GM21825 (cell line): ENCODE data around the gene RASGRF2.

Source experiments
- ATAC-seq: cut with Tn5 transposase; IDR thresholded peaks from one replicate; pipeline ENCODE4 v1.9.1; 2021; ENCODE audit warnings: mild to moderate bottlenecking, moderate library complexity; ENCODE audit not compliant: unreplicated experiment

RASGRF2 gene

DNA sequence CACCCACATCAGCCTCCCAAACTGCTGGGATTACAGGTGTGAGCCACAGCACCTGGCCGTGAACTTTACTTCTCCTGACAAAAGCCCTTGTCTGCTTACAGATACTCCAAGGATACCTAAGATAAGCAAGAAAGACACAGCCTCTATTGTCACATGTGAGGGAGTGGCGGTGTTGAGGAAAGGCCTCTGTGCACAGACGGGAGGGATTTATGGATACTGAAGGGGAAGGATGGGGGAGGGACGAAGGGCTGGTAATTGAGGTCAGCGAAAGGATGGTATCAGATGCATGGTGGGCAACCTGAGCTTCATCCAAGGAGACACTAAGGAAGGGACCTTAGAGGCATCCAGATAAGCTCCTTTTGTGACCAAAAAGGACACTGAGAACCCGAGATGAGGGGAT, 206.3 kb downstream of the RASGRF2 start:
- no peak for ATAC-seq

DNA sequence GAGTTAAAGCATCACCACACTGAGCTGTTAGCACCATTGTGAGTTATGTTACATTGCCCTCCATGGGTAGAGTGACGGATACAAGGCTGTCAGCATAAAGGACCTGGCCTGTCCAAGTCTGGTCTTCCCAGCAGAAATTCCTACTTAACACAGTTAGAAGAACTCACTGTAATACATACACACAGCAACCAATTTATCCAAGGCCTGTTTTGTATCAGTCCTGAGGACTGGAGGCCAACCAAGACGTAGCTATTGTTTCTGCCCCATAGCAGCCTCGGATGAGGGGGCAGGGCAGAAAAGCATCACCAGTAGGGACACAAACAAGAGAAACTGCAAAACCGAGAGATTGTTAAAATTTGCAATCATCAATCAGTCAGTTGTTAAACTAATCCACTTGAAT, 206.9 kb downstream of the RASGRF2 start:
- no peak for ATAC-seq

DNA sequence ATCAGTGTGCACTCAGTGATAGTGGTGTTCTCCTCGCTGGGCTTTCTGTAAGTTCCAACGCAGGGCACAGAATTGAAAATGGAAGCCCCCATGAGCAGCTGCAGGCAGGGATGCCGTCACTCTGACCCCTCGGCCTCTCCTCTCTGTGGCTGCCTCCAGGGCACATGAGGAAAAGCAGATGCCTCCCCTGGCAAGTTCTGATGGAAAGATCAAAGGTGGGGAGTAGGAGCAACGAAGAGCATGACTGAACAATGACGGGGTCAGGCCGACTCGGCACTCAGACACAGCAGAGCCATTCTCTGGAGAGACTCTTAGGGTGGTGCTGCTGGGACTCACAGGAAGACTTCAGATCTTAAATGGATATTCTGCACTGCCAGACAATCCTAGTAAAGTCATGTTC, 207.4 kb downstream of the RASGRF2 start:
- no peak for ATAC-seq

DNA sequence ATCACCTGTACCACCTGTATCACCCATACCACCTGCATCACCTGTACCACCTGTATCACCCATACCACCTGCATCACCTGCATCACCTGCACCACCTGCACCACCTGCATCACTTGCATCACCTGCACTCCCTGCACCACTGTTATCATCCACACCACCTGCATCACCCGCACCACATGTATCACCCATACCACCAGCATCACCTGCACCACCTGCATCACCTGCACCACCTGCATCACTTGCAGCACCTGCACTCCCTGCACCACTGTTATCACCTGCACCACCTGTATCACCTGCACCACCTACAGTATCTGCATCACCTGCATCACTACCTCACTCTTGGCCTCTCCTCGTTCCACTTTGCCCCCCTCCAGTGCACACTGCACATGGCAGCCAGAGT, 209.8 kb downstream of the RASGRF2 start:
- no peak for ATAC-seq

DNA sequence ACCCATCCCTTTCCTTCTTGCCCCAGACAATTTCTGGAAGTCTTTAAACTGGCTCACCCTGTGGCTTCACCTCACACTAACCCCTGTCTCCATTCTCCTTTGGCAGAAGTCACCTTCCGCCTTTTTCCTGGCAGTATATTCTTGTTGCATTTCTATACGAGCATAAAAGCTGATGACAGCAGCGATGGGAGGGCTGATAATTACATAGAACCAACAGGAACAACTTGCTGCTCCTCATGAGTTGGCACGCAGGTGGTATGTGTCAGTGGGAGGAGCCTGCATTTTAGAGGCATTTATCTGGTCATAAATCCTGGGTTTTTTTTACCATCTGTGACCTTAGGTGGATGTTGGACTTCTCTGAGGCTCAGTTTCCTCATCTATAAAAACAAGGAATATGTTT, 211.6 kb downstream of the RASGRF2 start:
- ATAC-seq, result no peak

DNA sequence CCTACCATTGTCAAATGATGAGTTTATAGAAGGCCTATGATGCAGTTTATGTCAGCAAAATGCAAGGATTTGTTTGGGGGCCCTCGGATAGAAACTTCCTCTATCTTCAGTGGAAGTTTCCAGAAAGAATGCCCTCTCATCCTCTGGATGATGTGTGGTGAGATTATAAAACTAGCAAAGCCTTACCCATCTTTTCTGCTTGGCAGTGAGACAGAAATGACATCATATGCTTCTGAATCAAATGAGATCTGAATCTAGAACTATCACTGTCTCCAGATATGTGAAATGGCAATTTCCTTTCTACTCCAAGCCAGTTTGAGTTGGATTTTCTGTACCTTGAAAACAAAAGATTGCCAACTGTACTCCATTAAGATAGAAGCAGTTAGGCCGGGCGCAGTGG, 212.5 kb downstream of the RASGRF2 start:
- no peak for ATAC-seq

DNA sequence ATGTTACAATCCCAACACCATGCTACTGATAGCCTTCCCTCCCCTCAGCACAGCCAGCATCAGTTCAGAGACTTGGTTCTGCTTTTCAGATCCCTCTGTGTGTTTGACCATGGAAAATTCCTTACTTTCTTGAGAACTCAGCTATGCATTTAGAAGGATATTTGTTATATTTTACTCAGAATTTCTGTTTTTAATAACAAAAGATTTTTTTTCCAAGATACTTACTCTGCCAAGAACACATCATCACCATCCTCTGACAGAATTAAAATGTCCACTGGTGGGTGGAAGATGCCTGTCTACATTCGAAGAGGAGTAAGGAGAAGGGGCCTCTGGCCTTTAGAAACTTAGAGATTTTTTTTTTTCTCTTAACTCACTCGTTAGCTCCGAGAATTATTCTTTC, 216.9 kb downstream of the RASGRF2 start:
- ATAC-seq, result no peak

DNA sequence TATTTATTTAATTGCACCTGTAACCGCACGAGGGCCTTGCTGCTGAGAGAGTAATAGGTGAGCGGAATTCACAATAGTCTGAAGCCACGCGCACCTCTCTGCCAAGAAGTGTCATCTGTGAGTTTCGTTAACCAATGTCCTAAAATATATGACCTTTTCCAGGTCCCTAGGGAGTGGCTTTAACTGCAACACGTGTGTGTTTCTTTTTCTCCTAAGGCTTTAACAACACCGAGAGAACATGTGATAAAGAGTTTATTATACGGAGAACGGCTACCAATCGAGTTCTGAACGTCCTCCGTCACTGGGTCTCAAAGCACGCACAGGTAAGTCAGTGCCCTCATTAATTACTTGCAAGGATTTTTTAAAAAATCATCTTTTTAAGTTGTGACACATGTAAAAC, 219.8 kb downstream of the RASGRF2 start:
- ATAC-seq, result no peak

DNA sequence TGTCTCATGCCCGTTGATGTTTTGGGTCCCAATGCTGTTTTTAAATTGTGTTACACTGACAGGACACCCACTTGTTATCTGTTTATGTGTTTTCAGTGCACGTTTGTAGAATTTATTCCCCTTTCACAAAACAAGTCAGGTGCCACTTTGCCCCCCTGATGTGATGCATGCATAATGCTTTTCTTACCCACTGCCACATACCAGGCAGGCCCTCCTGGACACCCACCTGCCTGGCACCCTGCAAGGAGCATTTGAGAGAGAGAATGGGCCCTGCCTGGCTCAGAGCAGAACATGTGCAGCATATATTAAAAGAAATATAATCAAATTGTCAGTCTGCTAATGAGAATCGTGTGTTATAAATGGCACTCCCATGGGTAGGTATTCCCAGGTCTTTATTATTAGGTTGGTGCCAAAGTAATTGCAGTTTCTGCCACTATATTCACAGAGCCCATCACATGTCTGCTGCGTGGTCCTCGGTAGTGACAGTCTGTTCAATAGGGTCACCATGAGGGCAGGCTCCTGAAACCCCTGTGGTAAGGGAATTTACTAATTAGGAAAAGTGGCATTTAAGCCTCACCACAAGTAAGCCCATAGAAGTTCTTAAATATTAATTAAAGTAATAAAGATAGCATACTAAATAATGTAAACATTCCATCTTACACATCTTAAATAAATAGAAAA, 220.8 kb downstream of the RASGRF2 start:
- ATAC-seq, result no peak

DNA sequence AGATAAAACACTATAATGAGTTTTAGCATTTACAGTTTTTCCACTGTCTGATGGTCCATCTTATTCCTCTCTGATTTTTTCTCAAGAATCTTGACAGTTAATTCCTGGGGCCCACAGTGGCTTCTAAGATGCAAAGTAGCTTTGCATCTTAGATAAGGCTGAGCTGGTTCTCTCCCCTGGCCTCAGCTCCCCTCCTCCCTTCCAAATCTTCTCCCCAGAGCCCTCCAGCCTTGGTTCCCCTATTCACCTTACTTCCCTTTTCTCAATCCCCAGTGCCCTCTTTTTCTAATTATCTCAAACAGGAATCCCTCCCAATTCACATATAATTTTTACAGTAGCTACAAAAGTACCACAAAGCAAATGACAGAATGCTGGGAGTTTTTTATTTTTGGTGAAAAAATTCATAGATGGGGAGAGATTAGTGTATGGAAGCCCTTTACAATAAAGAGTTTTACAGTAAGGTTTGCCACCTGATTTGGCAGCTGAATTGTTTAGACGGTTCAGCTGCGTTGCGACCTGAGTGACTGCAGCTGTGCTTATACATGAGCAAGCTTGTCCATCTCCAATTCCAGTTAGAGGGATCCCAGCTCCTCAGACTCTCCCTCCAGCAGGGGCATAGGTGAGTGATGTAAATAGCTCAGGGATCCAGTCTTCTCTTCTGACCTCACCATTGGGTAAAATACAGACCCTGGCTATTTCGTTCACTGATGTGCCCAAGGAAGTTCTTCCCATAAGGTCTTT, 221.6 kb downstream of the RASGRF2 start:
- ATAC-seq, result no peak

DNA sequence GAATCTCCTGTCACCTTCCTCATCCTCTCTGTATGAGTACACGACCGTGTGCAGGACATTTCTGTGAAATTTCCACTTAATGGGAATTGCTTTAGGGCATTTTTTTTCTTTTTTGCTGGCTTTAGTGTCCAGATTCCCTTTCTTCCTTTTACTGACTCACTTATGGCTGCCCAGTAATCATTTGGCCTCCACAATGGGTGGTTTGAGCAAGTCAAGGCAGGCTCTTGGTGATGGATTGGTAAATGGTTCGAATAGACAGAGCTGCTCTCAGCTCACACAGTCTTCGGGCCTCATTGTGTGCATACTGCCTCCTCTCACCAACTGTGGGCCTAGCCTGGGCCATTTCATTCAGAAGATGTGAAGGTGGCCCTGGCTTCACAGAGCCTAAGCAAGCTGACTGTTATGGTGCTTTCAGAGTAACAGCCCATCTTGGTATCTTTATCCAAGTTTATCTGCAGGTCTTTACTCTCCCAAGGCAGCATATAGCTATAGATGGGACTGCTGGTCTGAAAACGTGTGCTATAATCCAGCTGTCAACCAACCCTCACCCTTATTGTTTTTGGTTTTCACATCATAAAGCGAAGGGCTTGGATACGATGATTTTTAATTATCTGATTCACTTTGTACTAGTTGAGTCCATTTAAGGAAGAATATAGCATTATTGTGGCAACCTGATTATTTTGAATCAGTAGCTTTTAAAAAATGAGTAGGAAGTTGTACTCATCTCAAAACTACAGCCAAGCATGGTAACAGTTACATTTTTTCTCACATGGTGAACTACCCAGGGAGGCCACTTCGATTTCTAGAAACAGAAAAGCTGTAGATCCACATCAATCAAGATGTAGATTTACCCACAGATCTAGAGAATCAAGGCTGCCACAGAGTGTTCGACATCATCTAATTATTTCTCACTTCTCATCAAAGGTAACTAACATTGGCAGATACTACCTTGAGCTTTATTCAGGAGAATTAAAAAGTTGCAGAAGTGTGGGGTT, 222.5 kb downstream of the RASGRF2 start:
- ATAC-seq, result no peak

DNA sequence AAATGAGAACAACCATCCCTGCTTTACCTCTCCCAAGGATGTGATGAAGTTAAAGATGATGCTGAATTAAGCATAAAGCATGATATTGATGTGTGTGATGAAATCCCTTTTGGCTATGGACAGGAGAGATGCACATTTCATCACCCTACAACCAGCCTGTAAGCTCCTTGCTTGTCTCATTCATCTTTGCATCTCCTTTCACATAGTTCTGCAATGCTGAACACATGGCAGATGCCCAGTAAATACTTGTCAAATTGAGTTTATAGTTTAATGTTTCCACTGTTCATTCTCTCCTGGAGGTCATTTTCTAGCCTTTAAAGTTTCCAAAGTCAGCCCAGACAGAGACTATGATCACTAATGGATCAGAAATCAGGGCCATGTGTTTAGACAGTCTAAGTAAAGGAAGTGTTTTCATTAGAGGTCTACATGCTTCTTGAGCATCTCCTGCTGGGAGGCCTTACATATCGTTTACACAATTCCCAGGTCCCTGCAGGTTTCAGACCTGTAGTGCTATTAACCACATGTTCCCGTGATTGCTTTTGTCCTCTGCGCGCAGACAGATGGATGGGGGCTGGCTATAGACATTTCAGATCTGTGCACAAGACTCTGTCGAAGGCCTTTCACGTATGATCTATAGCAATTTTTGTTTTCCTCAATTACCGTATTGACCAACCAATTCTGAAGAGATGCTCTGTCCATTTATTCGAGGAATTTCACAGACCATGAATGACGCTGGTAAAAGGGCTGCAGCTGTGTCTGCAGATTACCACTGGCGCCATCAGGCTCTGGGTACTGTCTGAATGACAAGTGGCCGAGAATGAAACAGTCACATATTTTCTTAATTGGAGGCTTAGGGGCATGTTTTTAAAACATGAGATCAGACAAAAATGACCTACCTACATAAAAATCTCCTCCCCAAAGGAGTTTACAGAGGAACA, 223.9 kb downstream of the RASGRF2 start:
- ATAC-seq, result no peak

DNA sequence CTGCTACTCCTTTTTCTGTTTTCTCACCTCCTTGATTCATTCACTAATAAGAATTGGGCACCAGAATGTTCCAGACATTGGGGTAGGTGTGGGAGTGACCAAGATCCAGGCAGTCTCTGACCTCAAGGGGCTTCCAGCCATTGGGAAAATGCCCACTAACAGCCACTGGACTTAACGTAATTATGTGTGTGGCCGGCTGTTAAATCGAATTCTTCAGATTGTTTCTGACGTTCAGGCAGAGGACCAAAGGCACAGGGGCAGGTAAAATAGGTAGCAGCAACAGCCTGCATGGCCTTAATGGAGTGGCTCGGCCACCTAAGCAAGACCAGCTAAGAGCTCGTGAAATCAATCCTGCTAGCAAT, 224.6 kb downstream of the RASGRF2 start:
- ATAC-seq, result no peak

DNA sequence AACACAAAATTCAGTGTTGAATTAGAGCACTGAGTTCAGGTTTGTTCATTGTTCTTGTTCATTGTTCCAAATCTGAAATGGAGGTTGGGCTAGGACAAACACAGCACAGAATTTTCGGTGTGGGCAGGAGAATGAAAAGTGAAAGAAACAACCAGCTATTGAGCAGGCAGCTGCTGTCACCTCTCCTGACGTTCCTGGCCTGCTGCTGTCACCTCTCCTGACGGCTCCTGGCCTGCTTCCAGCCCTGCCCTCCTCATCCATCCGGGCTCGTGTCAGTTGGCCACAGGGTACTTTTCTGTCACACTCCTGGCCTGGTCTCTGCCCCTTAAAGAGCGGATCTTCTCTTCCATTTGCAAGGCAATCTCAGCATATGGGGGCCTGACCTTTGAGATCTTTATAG, 227.7 kb downstream of the RASGRF2 start:
- no peak for ATAC-seq

DNA sequence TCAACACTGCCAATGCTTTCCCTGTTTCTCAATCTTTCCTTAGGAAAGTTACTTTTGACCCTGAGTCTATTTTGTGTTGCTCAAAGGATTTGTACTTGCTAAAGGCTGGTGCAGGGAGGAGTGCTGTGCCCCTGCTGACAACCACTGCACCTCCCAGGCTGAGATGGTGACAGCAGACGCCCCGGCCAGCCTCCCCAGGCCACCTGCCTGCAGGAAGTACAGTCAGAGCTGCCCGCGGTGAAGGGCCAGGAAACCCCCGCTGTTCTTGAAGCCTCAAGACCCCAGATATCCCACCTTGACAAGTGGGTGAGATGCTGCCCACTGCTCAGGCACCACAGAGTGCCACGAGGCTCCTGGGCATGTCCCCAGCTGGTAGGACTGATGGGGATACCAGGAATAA, 228.8 kb downstream of the RASGRF2 start:
- ATAC-seq, result no peak

DNA sequence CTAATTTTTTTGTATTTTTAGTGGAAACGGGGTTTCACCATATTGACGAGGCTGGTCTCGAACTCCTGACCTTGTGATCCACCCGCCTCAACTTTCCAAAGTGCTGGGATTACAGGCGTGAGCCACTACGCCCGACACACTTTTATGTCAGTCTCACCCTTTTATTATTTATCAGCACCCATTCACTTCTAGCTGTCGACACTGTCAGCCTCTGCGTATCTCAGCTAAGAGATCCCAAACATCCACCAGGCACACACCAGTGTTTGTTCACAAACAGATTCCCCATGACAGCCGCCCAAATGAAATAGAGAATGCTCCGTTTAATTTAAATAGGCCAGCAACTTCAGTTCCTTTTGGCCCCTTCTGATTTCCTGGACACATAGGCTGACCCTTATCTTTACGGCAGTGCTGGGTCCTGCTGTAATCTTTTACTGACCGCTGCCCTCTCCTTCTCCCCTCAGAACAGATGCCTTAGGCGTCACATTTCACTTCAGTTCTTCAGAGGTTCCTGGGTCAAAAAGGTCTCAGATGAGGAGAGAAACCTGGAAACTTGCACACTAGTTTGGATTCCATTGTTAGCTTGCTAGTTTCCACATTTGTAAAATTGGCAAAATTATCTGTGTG, 229.8 kb downstream of the RASGRF2 start:
- no peak for ATAC-seq

DNA sequence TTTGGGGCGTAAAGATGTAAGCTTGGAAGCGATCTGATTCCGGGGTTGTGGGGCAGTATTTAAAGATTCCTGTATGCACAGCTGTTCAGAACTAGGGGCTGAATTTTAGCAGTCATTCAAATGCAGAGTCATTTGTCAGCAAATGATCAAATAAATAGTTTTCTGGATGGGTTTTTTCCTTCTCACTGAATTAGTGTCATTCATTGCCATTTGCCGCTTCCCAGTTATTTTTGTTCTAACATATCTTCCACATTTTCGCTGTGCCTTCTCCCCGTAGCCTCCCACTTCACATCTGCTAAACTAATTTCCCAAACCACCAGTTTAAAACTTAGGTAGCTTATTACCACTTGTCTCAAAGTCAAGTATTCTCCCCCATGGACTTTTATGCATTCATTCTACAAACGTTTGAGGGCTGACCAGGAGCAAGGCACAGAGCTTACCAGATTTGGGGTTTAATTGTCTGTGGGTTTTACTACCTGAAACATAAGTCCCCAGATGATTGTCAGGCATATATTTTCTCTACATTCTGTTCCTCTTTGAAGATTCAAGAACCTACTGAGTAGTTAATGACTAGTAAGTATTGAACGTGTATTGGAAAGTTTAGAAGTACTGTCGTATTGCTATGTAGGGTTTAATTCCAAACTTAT, 231.7 kb downstream of the RASGRF2 start:
- no peak for ATAC-seq

DNA sequence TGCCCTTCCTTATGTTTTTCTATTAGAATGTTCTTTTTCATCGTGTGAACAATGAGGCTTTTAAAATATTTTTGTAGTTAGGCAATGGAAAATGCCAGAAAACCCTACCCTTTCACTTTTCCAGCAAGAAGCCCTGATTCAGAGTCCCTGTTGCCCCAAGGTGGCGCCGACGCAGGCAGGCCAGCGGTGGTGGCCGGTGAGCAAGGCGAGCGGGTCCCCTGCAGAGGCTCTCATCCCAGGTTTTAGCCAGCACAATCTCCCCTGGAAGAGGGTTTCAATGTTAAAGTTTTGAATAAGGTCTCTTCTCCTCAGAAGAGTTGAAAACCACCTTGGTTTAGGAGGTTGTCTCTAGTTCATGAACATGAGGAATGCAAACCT, 232.2 kb downstream of the RASGRF2 start:
- no peak for ATAC-seq

DNA sequence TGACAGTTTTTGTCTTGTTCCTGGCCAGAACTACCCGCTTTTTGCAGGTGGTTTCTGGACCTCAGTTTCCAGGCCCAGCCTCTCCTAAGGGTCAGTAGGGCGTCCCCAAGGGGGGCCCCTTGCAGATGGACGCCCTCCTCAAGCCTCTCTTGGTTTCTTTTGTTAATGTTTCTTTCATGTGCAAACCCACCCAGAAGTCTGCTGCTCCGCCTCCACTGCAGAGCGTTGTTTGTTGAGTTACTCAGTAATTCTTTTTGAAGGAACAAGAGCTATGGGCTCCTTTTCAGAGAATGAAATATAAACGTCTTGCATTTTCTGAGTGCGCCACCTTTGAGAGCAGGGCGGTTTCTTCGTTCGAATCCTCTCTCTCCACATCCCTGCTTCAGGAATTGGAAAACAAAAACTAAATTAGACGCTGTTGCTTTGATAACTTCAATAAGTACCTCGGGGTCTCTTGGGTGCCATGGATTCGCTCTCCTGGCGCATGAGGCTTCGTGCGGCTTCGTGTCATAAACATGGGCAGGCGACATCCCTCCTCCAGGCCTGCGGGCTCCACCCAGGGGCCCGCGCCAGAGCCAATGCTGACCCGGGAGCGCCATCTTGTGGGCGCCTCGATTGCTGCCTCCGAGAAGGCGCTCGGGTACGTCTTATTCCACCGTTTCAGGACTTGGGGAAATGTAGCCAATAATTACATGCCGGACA, 234.6 kb downstream of the RASGRF2 start:
- peak; percentile 96 for ATAC-seq
